Activated gamma-delta T cell treated with Interleukin-2 at 50 U/mL for 16 hours (primary cell): ENCODE data around the gene CELF4.

ENCODE experiments used
- DNase-seq: peaks from one replicate; pipeline ENCODE4 v3.0.0-alpha.2; 2020

CELF4 gene

DNA sequence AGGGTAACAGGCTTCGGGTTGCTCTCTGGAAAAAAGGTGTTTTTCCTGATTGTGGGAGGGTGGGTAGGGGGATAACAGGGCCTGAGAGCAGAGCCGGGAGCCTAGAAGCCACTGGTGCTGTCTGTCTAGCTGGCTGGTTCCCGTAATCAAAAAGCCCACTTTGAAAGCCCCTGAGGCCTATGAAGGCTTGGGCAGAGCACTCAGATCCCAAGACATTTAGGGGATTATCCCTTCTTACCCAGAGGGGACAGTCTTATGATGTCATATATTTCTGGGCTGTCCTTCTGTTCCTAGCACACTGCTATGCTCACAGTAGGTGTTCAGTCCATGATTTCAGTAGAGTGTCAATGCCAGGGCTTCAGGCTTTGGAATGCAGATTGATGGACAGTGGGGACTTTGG, 45.1 kb downstream of the CELF4 start:
- no peak for DNase-seq

DNA sequence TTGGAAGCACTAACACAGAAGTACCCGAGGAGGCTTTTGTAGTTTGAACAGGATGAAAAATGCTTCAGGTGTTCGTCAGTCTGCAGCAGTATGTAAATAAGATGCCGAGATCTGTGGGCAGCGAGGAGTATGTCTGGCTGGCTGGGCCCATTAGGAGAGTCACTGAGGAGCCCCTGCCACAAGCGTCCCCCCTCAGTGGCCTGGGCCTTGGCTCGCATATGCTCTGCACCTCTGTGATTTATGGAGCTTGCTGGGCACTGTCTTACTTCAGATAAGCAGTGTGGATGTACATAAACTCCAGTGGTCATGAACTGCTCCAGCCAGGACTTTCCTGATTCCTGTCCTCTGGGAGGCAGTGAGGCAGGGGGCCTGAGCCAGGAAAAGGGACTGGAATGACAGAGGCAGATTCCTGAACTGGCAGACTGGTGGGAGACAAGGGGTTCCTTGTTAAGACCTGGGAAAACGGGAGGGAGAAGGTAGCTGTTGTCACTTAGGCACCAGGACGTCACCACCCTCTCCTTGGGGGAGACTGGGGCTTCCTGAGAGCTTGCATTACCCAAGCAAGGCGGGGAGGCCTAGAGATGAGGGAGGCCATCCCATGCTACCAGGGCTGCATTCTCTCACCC, 46.0 kb downstream of the CELF4 start:
- DNase-seq: no peak

DNA sequence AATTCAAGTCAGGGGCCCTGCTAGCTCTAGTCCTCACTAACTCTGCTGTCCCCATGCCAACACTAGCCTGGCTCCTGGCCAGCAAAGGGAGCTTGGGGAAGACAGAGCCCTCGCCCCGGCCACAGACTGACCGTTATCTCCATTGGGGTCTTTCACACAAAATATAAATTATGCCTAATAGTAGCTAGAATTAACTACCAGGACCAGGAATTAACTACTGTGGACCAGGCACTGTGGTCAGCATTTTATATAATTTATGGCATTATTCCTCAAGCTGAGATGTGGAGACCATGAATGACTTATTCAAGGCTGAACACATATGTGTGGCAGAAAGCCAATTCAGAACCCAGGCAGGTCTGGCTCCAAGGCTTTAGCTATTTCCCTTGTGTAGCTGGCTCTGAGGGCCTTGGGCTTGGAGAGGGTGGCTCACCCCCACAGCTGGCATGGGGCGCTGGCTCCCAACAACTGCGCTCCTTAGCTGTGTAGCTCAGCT, 49.2 kb downstream of the CELF4 start:
- no peak for DNase-seq

DNA sequence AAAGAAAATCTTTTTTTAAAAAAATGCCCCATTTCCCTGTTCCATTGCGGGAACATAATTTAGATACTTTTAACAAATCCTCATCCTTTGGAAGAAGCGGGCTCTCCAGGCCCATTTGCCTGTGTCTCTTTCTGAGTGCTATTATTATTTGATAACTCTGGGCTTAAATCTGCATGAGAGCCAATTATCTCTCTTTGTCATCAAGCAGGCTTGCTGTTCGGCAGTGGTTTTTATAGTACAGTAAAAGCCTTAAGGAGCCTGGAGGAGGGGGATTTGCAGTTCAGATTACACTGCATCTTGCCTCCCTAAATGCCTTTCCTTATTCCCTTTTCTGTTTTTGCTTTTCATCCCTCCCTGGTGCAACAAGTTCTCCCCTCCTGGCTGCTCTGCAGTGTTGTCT, 50.6 kb downstream of the CELF4 start:
- no peak for DNase-seq

DNA sequence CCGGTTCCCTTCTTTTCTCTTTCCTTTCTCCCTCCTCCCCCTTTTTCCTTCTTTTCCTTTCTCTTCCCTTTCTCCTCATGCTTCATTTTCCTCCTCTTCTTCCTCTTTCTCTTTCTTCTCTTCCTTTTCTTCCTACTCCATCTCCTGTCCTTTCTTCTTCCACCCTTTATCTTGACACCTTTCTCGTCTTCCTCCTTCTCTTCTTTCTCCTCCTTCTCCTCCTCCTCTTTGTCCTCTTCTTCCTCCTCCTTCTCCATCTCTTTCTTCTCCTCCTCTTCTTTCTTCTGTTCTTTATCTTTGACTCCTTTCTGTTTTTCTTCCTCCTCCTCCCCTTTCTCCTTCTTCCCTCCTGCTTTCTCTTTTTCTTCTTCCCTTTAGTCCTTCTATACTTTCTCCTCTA, 53.2 kb downstream of the CELF4 start:
- no peak for DNase-seq

DNA sequence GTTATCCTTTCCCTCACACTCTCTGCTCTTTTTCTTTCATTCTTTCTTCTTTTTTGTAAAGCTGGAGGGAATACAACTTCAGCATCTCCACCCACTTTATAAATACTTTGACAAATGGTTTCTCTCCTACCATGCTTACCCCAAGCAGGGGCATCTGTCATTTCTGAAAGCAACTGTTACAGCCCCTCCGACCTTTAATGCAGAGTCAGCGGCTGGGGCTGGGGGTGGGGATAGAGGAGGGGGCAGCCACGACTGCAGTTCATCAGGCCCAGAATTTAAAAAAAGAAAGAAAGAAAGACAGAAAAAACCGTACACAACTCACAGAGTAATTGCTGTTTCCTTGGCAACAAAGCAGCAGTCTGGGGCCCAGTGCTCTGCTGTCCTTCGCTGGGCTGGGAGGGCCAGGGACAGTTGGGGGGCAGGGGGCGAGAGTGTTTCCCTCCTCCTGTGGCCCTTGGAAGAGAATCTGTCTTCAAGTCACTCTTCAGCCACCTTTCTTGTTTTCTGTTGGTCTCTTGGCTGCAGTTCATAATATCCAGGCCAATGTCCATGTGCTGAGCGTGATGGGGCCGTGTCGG, 53.8 kb downstream of the CELF4 start:
- no peak for DNase-seq

DNA sequence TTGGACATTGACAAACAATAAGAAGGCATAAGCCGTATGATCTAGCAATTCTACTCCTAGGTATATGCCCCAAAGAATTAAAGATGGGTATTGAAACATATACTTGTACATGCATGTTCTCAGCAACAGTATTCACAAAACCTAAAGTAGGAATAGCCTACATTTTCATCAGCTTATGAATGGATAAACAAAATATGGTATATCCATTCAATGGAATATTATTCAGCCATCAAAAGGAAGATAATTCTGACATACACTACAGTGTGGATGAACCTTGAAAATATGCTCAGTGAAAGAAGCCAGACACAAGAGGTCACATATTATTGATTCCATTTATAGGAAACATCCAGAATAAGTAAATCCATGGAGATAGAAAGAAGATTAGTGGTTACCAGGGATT, 56.0 kb downstream of the CELF4 start:
- DNase-seq: no peak

DNA sequence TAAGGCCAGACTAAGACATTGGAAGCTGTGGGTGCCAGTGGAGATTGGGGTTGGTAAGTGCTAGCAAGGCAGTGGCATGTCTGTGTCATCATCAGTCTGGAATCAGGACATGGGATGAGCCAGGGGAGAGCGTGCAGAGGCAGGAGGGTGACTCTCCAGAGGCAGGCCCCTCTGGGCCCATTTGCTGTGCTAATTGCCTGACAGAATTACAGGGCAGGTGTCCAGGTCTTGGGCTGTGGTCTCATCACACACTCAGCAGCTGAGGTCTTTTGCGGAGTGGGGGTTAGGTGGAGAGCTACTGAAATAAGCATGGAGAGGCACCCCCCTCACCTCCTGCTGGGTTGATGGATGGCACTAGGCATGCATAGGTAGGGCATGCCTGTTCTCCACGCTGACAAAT, 57.4 kb downstream of the CELF4 start:
- DNase-seq: no peak

DNA sequence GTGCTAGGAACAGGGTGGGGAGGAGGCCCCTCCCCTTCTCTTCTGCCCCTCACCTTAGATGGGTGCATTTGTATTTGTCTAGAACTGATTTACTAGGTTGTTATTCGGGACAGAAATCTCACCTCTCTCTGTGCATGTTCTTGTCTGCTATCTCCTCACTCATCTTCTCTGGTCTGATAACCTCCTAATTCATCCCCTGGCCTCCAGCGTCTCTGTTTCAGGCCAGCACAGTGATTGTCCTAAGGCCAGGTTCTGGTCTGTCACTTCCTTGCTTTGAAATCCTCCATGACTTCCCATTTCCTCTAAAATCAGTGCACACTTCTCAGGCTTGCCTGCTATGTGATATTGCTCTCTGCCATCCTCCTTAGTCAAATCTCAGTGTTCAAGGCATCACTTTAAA, 58.4 kb downstream of the CELF4 start:
- DNase-seq: no peak

DNA sequence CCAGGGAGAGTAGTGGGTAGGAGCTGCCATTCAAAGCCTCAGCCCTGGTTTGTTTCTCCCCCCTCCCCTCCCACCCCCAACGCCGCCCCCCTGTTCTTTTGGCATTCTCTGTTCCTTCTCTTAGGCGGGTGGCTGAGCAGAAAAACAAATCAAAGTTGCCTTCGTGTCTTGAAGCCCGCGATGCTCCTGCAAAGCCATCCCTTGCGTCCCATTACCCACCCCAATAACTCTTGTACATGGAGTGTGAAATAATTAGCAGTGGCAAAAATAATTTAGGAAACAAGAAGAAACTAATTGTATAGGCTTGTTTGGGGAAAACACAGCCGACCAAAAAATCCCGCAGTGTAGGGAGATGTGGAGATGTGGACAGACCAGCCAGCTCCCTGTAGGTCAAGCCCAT, 59.6 kb downstream of the CELF4 start:
- no peak for DNase-seq

DNA sequence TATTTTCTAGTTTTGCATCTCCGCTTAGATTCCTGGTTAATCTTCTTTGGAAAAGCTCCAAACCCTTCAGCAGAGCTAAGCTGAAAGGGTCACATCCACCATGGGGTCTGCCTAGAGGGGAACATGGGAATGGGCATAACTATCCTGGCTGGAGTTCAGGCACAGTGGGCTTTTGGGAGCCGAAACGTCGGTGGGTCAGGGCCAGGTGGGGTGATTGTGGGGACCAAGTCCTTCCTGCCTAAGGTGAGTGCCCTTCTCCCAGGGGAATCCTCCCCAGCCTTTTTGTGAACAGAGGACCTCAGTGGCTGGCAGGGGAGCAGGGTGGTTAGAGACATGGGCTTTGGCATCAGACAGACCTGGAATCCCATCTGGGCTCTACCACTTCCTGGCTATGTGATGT, 60.3 kb downstream of the CELF4 start:
- no peak for DNase-seq

DNA sequence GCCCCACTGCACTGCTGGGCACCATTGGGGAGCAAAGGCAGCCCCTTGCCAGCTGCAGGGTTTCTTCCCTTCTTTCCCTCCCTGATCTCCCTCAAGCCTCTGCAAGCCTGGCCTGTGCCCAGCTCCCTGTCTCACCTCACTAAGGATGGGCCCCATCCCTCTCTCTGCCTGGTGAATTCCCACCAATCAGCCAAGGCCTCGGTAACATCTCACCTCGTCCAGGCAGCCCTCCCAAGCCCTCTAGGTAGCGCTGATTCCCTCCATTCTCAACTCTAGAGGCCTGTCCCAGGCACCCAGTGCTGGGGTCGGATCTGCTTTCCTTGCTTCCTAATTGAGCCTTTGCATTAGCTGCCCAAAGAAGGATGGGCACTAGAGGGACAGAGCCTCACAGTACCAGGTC, 63.0 kb downstream of the CELF4 start:
- no peak for DNase-seq

DNA sequence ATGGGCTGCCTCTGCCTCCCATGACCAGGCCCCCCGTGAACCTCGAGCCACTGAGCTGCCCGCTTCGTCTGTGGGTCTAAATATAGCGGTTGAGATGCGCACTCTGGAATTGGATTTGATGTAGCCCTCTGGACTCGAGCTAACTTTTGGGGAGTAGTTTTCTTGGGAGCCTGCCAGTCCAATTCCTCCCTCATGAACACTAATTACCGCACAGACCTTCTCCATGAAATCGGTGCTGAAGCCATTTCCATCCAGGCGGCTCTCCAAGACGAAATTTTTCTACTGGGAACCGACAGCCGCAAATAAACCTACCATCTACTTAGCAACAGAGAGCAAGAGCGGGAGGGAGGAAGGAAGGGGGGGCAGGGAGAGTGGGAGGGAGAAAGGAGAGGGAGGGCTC, 63.6 kb downstream of the CELF4 start:
- no peak for DNase-seq

DNA sequence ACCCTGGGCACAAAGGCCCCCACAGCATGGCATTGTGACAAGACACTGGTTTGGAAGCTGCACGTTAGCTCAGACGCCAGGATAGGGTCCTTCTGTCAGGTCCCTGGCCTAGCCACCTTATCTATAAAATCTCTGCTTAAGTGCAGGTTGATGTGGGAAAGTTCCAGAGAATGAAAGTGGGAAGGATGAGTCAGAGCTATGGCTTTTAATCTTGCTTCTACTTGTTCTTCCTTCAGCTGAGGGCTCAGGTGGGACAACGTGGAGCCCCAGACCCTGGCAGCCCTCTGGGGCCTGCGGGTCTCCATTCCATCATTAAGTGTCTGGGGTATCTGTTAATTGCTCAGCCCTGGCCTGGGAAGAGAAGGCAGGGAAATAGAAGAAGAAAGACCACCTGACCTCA, 64.5 kb downstream of the CELF4 start:
- DNase-seq: no peak

DNA sequence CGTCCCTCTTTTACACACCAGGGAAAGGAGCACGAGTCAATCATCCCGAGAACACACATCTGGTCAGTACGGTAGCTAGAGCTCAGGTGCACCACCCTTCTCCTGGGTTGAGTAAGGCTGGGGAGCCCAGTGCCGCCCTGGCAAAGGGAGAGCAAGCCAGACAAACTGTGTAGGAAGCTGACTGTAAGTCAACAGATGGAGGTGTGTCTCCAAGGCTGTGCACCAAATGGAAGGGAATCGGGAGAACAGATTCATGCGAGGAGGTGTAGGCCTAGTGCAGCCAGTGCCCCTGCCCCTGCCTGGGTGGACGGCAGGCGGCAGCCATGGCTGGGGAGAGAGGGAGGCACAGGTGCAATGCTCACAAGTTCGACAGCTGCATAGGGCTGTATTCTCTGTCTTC, 65.7 kb downstream of the CELF4 start:
- DNase-seq: no peak

DNA sequence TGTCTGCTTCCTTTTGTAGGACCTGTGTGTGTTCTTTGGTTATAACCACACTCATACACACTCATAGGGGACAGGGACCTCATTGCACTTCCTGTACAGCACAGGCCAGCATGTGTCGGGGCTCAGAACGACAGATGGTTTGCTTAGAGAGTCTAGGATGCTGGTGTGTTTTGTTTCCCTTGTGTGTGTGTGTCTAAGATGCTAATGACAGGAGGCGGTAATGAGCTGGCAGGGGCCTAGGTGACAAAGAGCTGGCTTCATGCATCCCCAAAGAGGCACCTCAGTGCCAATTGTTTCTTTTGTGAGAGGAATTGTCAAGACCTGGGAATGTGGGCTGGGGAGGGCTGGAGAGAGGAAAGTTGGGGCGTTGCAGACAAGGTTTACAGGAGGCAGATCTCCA, 66.6 kb downstream of the CELF4 start:
- DNase-seq: no peak

DNA sequence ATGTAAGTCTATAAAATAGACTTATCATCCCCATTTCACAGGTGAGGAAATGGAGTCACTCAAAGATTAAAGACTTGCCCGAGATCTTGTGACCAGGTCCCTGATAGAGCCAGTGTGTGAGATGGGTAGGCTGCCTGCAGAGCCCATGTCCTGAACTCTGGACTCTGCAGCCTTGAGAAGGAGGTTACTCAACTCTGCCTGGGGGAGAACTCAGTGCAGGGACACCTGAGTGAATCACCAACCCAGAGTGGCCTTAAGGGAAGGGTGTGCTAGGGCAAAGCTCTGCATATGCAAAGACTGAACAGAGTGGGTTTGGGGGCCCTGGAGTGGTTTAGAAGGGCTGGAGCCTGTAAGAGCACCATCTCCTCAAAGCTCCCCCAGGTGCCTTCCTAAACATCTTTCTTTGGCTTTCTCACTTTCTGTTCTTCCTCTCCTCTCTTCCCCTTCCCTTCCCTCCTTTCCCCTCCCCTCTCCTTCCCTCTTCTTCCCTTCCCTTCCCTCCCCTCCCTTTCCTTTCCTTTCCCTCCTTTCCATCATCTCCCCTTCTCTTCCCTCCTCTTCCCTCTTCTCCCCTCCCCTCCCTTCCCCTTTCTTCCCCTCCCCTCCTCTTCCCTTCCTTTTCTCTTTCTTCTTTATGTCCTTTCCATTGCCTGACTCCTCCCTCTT, 67.6 kb downstream of the CELF4 start:
- DNase-seq: no peak

DNA sequence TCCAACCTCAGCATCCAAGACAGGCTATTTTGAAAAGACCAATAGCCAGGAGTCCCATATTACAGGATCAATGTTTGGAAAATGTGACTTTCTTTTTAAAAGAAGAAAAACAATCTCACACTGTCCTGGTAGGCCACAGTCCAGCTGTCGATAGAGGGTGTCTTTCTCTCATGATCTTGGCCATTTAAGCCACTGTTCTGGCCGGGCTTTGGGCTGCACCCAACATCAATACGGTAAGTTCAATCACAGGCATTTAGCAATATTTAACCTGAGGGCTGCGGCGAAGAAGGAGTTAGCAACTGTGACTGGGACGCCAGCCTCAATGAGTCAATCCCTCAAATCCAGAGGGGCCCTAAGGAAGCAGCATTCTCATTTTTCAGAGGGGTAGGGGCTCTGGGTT, 69.0 kb downstream of the CELF4 start:
- no peak for DNase-seq

DNA sequence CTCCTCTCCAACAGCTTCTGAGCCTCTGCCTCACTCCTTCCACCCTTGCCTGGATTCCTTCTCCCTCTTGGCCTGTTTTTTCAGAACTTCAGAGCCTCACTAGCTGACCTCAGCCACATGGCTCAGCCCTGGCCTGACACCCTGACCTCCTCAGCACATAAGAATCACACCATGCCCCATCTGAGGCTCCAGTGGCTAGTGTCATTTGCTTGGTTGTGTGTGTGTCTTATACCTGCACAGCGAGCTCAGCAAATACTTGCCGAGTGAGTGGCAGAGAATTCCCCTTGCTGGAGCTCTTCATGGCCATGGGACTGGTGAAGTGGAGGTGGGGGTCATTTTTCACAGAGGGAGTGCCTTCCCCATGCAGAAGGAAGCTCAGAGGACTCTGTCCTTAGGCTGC, 70.2 kb downstream of the CELF4 start:
- no peak for DNase-seq

DNA sequence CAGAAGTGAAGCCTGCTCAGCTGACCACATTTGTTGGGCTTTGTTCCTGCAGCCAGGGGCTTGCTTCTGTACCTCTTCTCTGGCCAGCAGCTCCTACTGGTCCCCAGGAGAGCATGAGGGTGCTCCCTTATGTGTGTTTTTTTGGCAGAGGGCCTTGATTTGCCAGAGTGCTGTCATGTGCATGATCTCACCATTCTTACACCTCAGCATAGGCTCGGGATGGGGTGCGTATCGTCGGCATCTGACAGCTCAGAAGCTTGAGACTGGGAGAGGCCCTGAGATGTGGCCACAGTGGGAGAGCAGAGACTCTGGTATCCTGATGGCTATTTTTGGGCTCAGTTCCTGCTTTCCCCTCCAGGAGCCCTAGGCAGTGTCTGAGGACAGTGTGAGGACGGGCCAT, 71.2 kb downstream of the CELF4 start:
- DNase-seq: no peak

DNA sequence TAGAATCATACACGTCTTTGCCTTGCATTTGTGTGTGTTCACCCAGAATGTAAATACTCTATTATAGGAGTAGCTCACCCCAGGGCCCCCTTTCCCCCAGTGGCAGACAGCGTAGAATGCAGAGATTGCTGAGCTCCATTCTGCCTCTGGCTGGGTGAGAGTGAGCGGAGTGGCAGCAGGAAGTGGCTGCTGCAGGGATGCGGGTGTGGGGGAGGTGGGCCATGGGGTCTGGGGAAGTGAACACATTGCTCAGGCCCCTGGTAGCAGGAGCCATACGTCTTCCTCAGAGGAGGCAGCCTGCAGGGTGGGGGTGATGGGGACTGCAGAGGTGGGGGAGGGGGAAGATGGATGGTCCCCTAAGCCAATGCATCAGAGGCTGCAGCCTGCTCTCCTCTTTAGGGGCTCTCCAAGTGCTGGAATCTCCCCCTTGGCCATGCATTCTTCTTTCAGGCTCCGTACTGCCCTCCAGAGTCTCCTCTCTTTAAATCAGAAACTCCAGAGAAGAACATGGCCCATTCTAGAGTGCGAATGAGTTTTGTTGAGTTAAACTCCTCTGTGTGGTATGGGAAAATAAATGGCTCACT, 72.2 kb downstream of the CELF4 start:
- DNase-seq: no peak

DNA sequence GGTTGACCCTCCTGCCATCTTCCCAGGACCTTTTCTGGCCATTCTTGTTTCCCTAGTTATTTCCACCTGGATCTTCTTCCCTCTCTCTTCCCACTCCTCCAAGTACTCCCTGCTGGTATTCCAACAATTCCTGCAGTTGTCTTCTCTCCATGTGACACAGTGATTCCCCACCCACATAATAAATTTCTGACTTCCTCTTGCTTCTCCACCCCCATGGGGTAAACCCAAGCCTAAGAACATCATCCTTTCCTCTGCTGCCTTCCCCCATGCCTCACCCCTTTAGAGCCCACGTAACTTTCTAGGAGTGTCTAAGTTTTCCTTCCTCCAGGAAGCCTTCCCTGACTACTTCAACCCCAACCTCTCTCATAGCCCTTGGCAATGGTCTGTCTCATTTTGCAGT, 72.6 kb downstream of the CELF4 start:
- DNase-seq: no peak

DNA sequence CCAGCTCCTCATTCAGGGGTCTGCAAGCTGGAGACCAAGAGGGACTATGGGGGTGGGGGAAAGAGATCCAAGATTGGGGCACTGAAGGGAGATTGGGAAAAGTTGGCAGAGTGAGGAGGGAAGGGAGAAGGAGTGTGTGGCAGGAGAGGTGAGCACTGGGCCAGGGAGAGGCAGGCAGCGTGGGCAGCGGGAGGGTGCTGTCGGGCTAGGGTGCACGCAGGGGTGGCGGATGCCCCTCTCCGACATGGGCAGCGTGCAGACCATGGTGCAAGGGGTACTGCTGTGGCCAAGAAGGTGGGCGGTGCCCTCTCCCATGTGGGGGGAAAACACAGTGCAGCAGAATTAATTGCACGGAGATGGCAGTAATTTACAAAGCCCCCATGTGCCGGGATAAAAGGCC, 74.1 kb downstream of the CELF4 start:
- no peak for DNase-seq

DNA sequence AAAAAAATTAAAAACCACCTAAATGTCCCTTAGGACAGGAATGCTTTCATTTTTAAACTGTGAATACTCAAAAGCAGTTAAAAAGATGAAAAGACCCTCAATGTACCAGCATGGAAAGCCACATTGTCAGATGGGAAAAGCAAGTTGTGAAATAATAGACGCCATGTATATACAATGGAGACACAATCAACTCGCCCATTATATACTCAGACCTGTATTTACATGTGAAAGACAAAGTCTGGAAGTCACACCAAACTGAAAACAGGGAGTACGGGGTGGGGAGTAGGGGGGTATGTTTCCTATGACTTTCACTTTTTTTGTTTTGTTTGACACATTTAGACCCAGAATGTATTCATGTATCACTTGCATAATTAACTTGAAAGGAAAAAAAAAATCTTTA, 75.6 kb downstream of the CELF4 start:
- no peak for DNase-seq
